ENCODE data around the gene DNAJC16.

DNAJC16 gene

GRCh38 chr1:15605398-15606383 lies 79.0 kb downstream of the DNAJC16 start:
- DNase-seq (ENCODE audit: insufficient read length, low spot score) (no peak), FAIRE-seq (no peak)
- no peak for TF ChIP-seq POLR2A (IDR thresholded peaks at IDR 0.05; ENCODE audit: low read depth, low read length)

- no peak for DNase-seq (ENCODE audit: insufficient read length, low spot score)
- no peak for TF ChIP-seq POLR2A (IDR thresholded peaks at IDR 0.05; ENCODE audit: low read depth, low read length)
- FAIRE-seq = no peak
Measured at GRCh38 chr1:15609631-15610030, 83.0 kb downstream of the DNAJC16 start.

- no peak for DNase-seq (ENCODE audit: insufficient read length, low spot score)
- no peak for FAIRE-seq
- no peak for TF ChIP-seq POLR2A (IDR thresholded peaks at IDR 0.05; ENCODE audit: low read depth, low read length)
Measured at GRCh38 chr1:15610167-15610566, 83.5 kb downstream of the DNAJC16 start.

- TF ChIP-seq POLR2A (IDR thresholded peaks at IDR 0.05; ENCODE audit: low read depth, low read length) = no peak
- no peak for DNase-seq (ENCODE audit: insufficient read length, low spot score)
- no peak for FAIRE-seq
Measured at GRCh38 chr1:15616373-15617172, 89.9 kb downstream of the DNAJC16 start.

DNA sequence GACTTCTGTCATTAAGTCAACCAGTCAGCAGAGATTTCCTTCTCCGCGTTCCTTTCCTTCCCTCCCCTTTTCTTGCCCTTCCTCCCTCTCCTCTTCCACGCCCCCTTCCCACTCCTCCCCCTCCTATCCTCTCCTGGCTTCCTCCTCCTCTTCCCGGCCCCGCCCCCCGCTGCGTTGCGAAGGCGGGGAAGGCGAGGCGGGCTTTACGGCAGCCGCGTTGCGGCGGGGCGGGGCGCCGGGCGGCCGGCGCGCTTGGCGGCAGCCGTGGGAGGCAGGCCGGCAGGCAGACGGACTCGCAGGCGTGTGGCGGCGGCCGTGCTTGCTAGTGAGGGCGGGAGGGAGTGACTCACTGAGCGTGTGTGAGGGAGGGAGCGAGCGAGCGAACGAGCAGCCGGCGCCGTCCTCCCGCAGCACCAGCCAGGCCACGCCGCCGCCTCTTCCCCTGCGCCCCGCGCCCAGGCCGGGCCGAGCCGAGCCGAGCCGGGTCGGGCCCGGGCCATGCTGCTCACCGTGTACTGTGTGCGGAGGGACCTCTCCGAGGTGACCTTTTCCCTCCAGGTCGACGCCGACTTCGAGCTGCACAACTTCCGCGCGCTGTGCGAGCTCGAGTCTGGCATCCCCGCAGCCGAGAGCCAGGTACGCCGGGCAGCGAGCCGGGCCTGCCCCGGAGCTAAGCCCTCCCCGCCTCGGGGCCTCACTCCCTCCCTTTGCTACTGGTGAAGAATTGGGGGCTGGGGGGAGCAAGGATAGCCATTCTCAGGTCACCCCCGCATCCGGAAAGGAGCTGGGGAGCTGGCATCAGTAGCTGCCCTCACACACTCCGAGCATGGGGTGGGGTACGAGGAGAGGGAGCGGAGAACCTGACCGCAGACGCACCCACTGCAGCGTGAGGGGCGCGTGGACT lies 90.8 kb downstream of the DNAJC16 start, which contains the start of gene DDI2:
Gene DDI2 (plus strand): TSS at position 286 of the 904 bp plus-strand sequence. CDS start 213 bp downstream, at position 499.
- FAIRE-seq = peak; percentile 55

GRCh38 chr1:15618077-15618654 lies 91.5 kb downstream of the DNAJC16 start:
- DNase-seq (ENCODE audit: insufficient read length, low spot score) = no peak
- no peak for TF ChIP-seq POLR2A (IDR thresholded peaks at IDR 0.05; ENCODE audit: low read depth, low read length)
- FAIRE-seq = no peak

More for the DNA sequence above, 90.8 kb downstream of the DNAJC16 start, which contains the start of gene DDI2:
- peak; percentile 78 for DNase-seq (ENCODE audit: insufficient read length, low spot score)
- TF ChIP-seq POLR2A (IDR thresholded peaks at IDR 0.05; ENCODE audit: low read depth, low read length) = peak; percentile 93

DNA sequence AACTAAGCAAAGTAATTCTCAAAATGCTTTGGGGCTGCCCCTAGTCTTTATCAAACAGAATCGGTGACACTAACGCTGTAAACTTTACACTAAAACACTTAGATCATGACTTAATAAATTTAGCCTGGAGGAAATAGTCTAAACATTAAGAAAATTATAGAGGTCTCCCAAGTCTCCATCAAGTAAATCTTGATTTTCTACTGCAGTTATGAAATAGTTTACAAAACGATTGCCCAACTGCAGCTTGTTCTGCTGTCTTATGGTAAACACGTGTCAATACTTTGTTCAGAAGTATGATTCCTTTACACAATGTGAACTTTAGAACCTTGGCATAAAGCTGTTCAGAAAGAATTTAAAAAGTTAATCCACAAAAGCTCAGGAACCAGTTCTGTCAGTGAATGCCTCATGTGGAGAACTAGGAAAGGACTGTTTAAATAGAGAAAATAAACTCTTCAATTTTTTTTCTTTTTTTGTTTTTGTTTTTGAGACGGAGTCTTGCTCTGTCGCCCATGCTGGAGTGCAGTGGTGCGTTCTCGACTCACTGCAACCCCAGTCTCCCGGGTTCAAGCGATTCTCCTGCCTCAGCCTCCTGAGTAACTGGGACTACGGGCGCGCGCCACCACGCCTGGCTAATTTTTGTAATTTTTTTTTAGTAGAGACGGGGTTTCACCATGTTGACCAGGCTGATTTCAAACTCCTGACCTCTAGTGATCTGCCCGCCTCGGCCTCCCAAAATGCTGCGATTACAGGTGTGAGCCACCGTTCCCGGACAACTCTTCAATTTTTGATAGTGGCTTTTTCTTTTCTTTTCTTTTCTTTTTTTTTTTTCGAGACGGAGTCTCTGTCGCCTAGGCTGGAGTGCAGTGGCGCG lies 92.2 kb downstream of the DNAJC16 start:
- no peak for DNase-seq (ENCODE audit: insufficient read length, low spot score)
- TF ChIP-seq POLR2A (IDR thresholded peaks at IDR 0.05; ENCODE audit: low read depth, low read length) = no peak
- no peak for FAIRE-seq

DNA sequence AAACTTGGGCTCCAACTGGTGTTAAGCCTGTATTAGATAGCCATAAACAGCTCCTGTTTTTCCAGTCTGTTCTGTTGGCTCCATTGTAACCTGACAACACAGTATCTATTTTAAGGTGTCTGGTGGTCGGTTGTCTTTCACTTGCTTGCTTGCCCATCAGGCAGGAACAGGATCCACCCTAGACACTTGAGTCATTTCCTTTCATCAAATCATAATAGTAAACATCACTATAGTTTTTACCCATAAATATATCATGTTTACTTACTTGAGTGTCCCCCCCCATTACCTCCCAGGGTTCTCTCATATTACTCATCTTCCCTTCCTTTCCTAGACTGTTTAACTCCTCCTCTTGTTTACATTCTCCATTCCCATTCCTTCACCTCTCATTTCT lies 93.5 kb downstream of the DNAJC16 start:
- FAIRE-seq = no peak
- DNase-seq (ENCODE audit: insufficient read length, low spot score) = peak; percentile 39
- no peak for TF ChIP-seq POLR2A (IDR thresholded peaks at IDR 0.05; ENCODE audit: low read depth, low read length)

GRCh38 chr1:15620902-15621682 lies 94.4 kb downstream of the DNAJC16 start:
- DNase-seq (ENCODE audit: insufficient read length, low spot score) (no peak), FAIRE-seq (no peak)
- TF ChIP-seq POLR2A (IDR thresholded peaks at IDR 0.05; ENCODE audit: low read depth, low read length) = no peak

DNA sequence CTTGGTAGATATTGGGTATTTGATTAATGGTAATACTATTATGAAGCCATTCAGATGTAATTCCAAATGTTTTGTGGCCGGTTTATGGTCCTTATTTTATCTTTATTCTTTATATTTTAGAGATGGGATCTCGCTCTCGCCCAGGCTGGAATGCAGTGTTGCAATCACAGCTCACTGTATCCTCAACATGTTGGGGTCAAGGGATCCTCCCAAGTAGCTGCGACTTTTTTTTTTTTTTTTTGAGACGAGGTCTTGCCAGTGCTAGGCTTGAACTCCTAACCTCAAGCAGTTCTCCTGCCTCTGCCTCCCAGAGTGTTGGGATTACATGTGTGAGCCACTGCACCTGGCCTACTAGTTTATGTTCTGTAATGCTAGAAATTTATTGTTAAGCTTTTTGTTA lies 95.3 kb downstream of the DNAJC16 start:
- DNase-seq (ENCODE audit: insufficient read length, low spot score) = no peak
- no peak for TF ChIP-seq POLR2A (IDR thresholded peaks at IDR 0.05; ENCODE audit: low read depth, low read length)
- no peak for FAIRE-seq

DNA sequence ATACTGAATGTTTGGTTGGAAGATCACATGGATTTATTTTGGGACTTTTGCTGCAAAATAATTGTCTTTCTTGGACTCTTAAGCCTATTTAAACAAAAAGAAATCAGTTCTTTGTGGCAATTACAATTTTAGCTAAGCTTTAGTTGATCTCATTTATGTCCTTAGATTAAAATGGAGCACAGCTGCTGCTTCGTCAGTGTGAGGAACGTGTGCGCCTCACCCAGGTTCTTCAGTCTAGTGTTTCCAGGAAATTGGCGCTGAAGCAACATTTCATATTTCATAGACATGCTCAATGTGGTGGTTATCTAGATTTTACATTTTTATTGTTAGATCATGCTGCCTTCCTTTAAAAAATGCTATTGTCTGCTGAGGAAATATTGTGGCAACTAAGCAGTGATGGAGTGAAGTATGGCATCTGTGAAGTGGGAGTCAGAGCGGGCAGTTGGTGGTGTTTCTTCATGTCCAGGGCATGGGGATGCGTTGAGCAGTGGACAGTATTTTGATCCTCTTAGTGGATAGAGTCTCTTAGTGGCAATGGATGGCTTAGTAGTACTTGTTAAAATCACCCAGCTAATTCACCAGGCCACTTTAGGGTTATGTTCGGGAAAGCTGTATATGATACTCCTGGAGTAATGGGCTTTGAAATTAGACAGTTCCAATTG lies 96.2 kb downstream of the DNAJC16 start:
- TF ChIP-seq POLR2A (IDR thresholded peaks at IDR 0.05; ENCODE audit: low read depth, low read length) = no peak
- DNase-seq (ENCODE audit: insufficient read length, low spot score) = no peak
- no peak for FAIRE-seq
